Endothelial cell of umbilical vein (primary cell): ENCODE measurements around the gene JAZF1. TPM values are rescaled to one million over a fixed set of nuclear protein-coding genes. Genes with fewer than 3 reads are reported as not detected.

ENCODE experiments used
- BruUV-seq: library from RNA; stranded (reverse); fragments of 400-500 nt; replicated peaks from 2 replicates; lab custom pipeline; 2021; lab: Mats Ljungman, UMichigan
- CTCF ChIA-PET: fragments of 300-600, 350-600 bp; sonication (Branson Sonifier 250); formaldehyde crosslinking; loops from one replicate; lab custom pipeline; 2021; ENCODE audit warnings: antibody characterized with exemption, inconsistent platforms; lab: Charles Lee
- POLR2A ChIA-PET: fragments of 300-600, 350-600 bp; sonication (Branson Sonifier 250); formaldehyde crosslinking; loops from one replicate; lab custom pipeline; 2021; ENCODE audit warnings: antibody characterized with exemption, inconsistent platforms; lab: Charles Lee
- DNase-seq: peaks from one replicate; pipeline ENCODE4 v3.0.0-alpha.2; 2011; ENCODE audit warnings: low read depth, low spot score
- FAIRE-seq: peaks from 2 replicates; lab custom pipeline; 2011; peaks lifted over from hg19 to GRCh38; lab: Jason Lieb, UNC
- H2AFZ ChIP-seq: 2 replicates; pipeline ENCODE4 v1.6.0; 2012; ENCODE audit warnings: low read depth, low read length, control low read depth, inconsistent platforms
- H3K27ac ChIP-seq: 2 replicates; pipeline ENCODE4 v1.5.1; 2011; ENCODE audit warnings: low read depth, mild to moderate bottlenecking, control low read depth, low read length, moderate library complexity; ENCODE audit not compliant: insufficient read depth
- H3K27me3 ChIP-seq, 2 experiments: 2 replicates each; pipeline versions ENCODE4 v1.6.0 to v1.6.1; 2011; ENCODE audit warnings: low read length in 2 of 2, mixed read lengths in 1 of 2; ENCODE audit not compliant: control insufficient read depth in 2 of 2, insufficient read depth in 2 of 2
- H3K36me3 ChIP-seq, 2 experiments: 2 replicates in 1 of 2; 3 replicates in 1 of 2; pipeline ENCODE4 v1.5.1; 2011; ENCODE audit warnings: low read length in 2 of 2, mild to moderate bottlenecking in 1 of 2, moderate library complexity in 1 of 2; ENCODE audit not compliant: control insufficient read depth in 2 of 2, insufficient read depth in 2 of 2; ENCODE audit errors: extremely low read depth in 1 of 2
- H3K4me1 ChIP-seq: 3 replicates; pipeline ENCODE4 v1.5.1; 2011; ENCODE audit warnings: mild to moderate bottlenecking, low read length; ENCODE audit not compliant: control insufficient read depth, insufficient read depth; ENCODE audit errors: extremely low read depth
- H3K4me2 ChIP-seq: 2 replicates; pipeline ENCODE4 v1.6.1; 2011; ENCODE audit warnings: low read length, control low read depth, mixed read lengths; ENCODE audit not compliant: insufficient read depth
- H3K4me3 ChIP-seq, 3 experiments: fragments of 200-600 bp in 1 of 3; sonication (generic), shearing (Covaris generic) in 1 of 3; replicated peaks in 1 of 3; 2 replicates each; pipeline ENCODE4 v1.5.1; 2011 to 2016; ENCODE audit warnings: control low read depth in 3 of 3, low read length in 3 of 3, mild to moderate bottlenecking in 2 of 3, inconsistent platforms in 1 of 3, low read depth in 1 of 3, moderate library complexity in 1 of 3; ENCODE audit not compliant: insufficient read depth in 1 of 3
- H3K79me2 ChIP-seq: 2 replicates; pipeline ENCODE4 v1.6.0; 2012; ENCODE audit warnings: low read length, inconsistent platforms; ENCODE audit not compliant: control insufficient read depth, insufficient read depth
- H3K9ac ChIP-seq: replicated peaks from 2 replicates; pipeline ENCODE3; 2011; ENCODE audit warnings: low read length, control low read depth; ENCODE audit not compliant: insufficient read depth; ENCODE audit errors: extremely low read depth
- H3K9me1 ChIP-seq: replicated peaks from 3 replicates; pipeline ENCODE4 v1.6.0; 2011; ENCODE audit warnings: mild to moderate bottlenecking, low read length; ENCODE audit not compliant: control insufficient read depth, insufficient read depth; ENCODE audit errors: extremely low read depth
- H3K9me3 ChIP-seq: replicated peaks from 2 replicates; pipeline ENCODE4 v1.5.1; 2012; ENCODE audit warnings: low read length, inconsistent platforms; ENCODE audit not compliant: control insufficient read depth, insufficient read depth
- H4K20me1 ChIP-seq: replicated peaks from 2 replicates; pipeline ENCODE3; 2011; ENCODE audit warnings: mild to moderate bottlenecking, low read length; ENCODE audit not compliant: control insufficient read depth, insufficient read depth; ENCODE audit errors: extremely low read depth
- CTCF ChIP-seq, 2 donors: IDR thresholded peaks; 1 replicate in 1 of 2; 2 replicates in 1 of 2; pipeline ENCODE4 v1.5.1; 2011; ENCODE audit warnings: low read length in 2 of 2, mild to moderate bottlenecking in 2 of 2, moderate library complexity in 2 of 2, control low read depth in 1 of 2, inconsistent platforms in 1 of 2, low read depth in 1 of 2; ENCODE audit not compliant: insufficient read depth in 1 of 2; ENCODE audit errors: extremely low read depth in 1 of 2
- EZH2 ChIP-seq: IDR thresholded peaks from 2 replicates; pipeline ENCODE4 v1.6.1; 2012; ENCODE audit warnings: borderline replicate concordance, low read depth, mild to moderate bottlenecking, moderate library complexity, low read length, inconsistent platforms; ENCODE audit not compliant: severe bottlenecking
- FOS ChIP-seq: IDR thresholded peaks from 2 replicates; pipeline ENCODE4 v1.6.1; 2011; ENCODE audit warnings: mild to moderate bottlenecking, low read length, moderate library complexity, borderline replicate concordance; ENCODE audit not compliant: insufficient read depth
- GATA2 ChIP-seq: IDR thresholded peaks from 2 replicates; pipeline ENCODE4 v1.7.0; 2011; ENCODE audit warnings: low read depth, mild to moderate bottlenecking, moderate library complexity, mixed read lengths, low read length; ENCODE audit not compliant: insufficient read length, insufficient read depth
- JUN ChIP-seq: IDR thresholded peaks from 2 replicates; pipeline ENCODE4 v1.6.1; 2011; ENCODE audit warnings: borderline replicate concordance, low read depth; ENCODE audit not compliant: insufficient read length, insufficient read depth
- MAX ChIP-seq: IDR thresholded peaks from 2 replicates; pipeline ENCODE4 v1.6.1; 2011; ENCODE audit not compliant: insufficient read depth, insufficient read length
- MYC ChIP-seq: IDR thresholded peaks from one replicate; pipeline ENCODE4 v1.6.1; 2011; ENCODE audit warnings: mild to moderate bottlenecking, low read depth, low read length
- POLR2A ChIP-seq: IDR thresholded peaks from 2 replicates; pipeline ENCODE4 v1.6.1; 2012; ENCODE audit warnings: low read depth, mild to moderate bottlenecking, control low read depth, low read length
- POLR2AphosphoS5 ChIP-seq: IDR thresholded peaks from 2 replicates; pipeline ENCODE4 v1.6.1; 2012; ENCODE audit warnings: low read depth, mild to moderate bottlenecking, control low read depth, low read length, moderate library complexity; ENCODE audit not compliant: insufficient read depth
- dilution Hi-C: fragments of 300-500 bp; cut with MboI; formaldehyde crosslinking; loops from one replicate; pipeline ENCODE4 v1.15.0; 2019; ENCODE audit warnings: low sequenced_read_pairs; ENCODE audit not compliant: extremely low pct_ligation_motif_present
- intact Hi-C: fragments of 100-400 bp; cut with micrococcal nuclease; formaldehyde crosslinking; loops from one replicate; pipeline ENCODE4 v1.10.0; 2022
- polyA plus RNA-seq, 4 experiments: library from polyadenylated mRNA; depleted of rRNA in 3 of 4; stranded (reverse) in 3 of 4; unstranded in 1 of 4; fragments of >200 nt; gene quantifications; 2 replicates each; pipeline versions ENCODE4 v1.2.1 to v1.2.3, GENCODE V29; 2011 to 2012; ENCODE audit warnings: missing spikeins in 1 of 4
- total RNA-seq: library from RNA; stranded (reverse); gene quantifications from 2 replicates; pipeline ENCODE4 v1.2.3, GENCODE V29; 2021

JAZF1 gene
- total and polyA plus RNA-seq, 2 donors (not counting 3 experiments of a cell fraction or from before 2014, with no cell fraction given) = 2.5 to 16.9 TPM

- Histone ChIP-seq H3K9ac (no peak overlapping the region), H3K4me1 (no peaks in the 10 kb centered on the region), H3K27ac (no peak overlapping the region), H3K27me3 (no peaks in the 10 kb centered on the region), H2AFZ (no peak overlapping the region), H3K4me3 (no peak overlapping the region), H3K4me2 (no peak overlapping the region), H3K36me3 (no peaks in the 10 kb centered on the region), H3K79me2 (no peaks in the 10 kb centered on the region), H4K20me1 (no peaks in the 10 kb centered on the region), H3K9me1 (no peaks in the 10 kb centered on the region), H3K9me3 (no peaks in the 10 kb centered on the region)
- TF ChIP-seq POLR2AphosphoS5 (no peak), POLR2A (no peak), FOS (no peak), JUN (no peak), MYC (no peak), CTCF (IDR thresholded peaks at IDR 0.05; ENCODE audit: extremely low read depth in 1 of 2, insufficient read depth in 1 of 2, low read depth in 1 of 2, low read length in 2 of 2) (no peak), GATA2 (no peak), MAX (no peak), EZH2 (no peak)
- intact Hi-C loops (loop anchor here (5.0 to 10.0 kb wide), 2 partner anchors 159 to 316 kb away; no protein-coding TSS in a partner anchor), dilution Hi-C loops (no loop called here)
- ChIA-PET POLR2A (no interaction called here), CTCF (interaction anchor here (0.7 to 1.5 kb wide), 2 partner anchors 18 to 47 kb away, joined by 3 read pairs; no protein-coding TSS in a partner anchor)
- no peak for FAIRE-seq
- no peak for DNase-seq
- BruUV-seq = no TSS peak
These were observed 89.4 kb downstream of the JAZF1 start for GRCh38 chr7:28091190-28091589.
